Measurements from ENCODE around the gene RALGDS. TPM values are rescaled to one million over a fixed set of nuclear protein-coding genes. Genes with fewer than 3 reads are reported as not detected.

Gene RALGDS
- total and polyA plus RNA-seq, 9 of the 15 experiments (the other 6 are each of a cell fraction or from before 2014, with no cell fraction given): 0.75 to 43.3 (median 27.1) TPM

DNA sequence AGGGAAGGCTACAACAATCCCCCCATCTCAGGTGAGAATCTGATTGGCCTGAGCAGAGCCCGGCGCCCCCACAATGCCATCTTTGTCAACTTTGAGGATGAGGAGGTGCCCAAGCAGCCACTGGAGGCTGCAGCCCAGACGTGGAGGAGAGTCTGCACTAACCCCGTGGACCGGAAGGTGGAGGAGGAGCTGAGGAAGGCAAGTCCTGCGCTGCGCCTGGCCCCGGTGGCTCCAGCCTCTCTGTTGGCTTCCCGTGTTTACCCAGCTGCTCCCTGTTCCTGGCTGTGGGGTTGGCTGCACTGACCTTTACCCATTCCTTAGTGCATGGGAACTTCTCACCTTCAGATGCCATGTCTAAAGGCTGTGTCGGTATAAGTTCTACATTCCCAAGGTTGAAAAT lies 70.3 kb downstream of the RALGDS start:
- H4K20me1 ChIP-seq (replicated peaks; ENCODE audit: control insufficient read depth, insufficient read depth, low read length): 0 out of 2 replicates have a peak, but pooled peaks cover 4% of the 10 kb centered on the region
- peaks cover 92% of the 10 kb centered on the region for H3K36me3 ChIP-seq (ENCODE audit: control insufficient read depth, insufficient read depth, low read length)

More for the DNA sequence above, 70.3 kb downstream of the RALGDS start:
- no peak overlapping the region for H2AFZ ChIP-seq (ENCODE audit: low read depth, low read length)
- ATAC-seq (no peak), FAIRE-seq (no peak), DNase-seq (ENCODE audit: extremely low read depth in 1 of 4, low spot score in 3 of 4) (no peak)
- no TSS peak for BruUV-seq (replicated peaks)
- intact Hi-C loops (cut with micrococcal nuclease) (no loop called here), in situ Hi-C loops (cut with MboI) (no loop called here)
- no peaks in the 10 kb centered on the region for H3K9me1 ChIP-seq (ENCODE audit: control insufficient read depth, insufficient read depth, low read length)
- TF ChIP-seq SRSF7 (optimal IDR thresholded peaks at IDR 0.05; ENCODE audit: low read depth, low read length) (no peak), PML (IDR thresholded peaks at IDR 0.05; ENCODE audit: low read length) (no peak), TGIF2 (CRISPR knock-in tag; IDR thresholded peaks at IDR 0.05) (no peak), ZFP91 (CRISPR knock-in tag; IDR thresholded peaks at IDR 0.05) (no peak), FOXK2 (conservative IDR thresholded peaks at IDR 0.05 in 1 of 2, IDR thresholded peaks at IDR 0.05 in 1 of 2; ENCODE audit: low read depth in 2 of 2) (no peak)
- no peaks in the 10 kb centered on the region for H3K9me3 ChIP-seq (replicated peaks; ENCODE audit: control insufficient read depth, insufficient read depth, low read depth, low read length)
- ChIA-PET CTCF (ENCODE audit: low intra/inter-chr PET ratio) (no interaction called here), POLR2A (interaction anchor here (1.8 kb wide), 1 partner anchor 20 kb away, joined by 5 read pairs; the partner anchor contains the start of gene GTF3C5)
- H3K4me3 ChIP-seq: no peak overlapping the region
- WGBS (ENCODE audit: insufficient coverage, low coverage, missing lambda C conversion rate): 87% methylated on average over 7 of the region's 10 CpGs
- H3K79me2 ChIP-seq (ENCODE audit: control insufficient read depth, insufficient read depth, low read length): no peaks in the 10 kb centered on the region
- H3K27me3 ChIP-seq (ENCODE audit: control insufficient read depth in 2 of 2, insufficient read depth in 2 of 2, low read length in 2 of 2): no peaks in the 10 kb centered on the region
- peaks cover 0 to 15% of the 10 kb centered on the region in 2 experiments; a peak in 2 of 5 replicates for H3K4me1 ChIP-seq (replicated peaks in 1 of 2; ENCODE audit: control insufficient read depth in 2 of 2, insufficient read depth in 2 of 2, low read length in 2 of 2)
- no peak overlapping the region for H3K4me2 ChIP-seq (ENCODE audit: insufficient read depth, low read length)
- H3K27ac ChIP-seq (ENCODE audit: extremely low read depth, low read depth, low read length): no peak overlapping the region
- H3K9ac ChIP-seq (ENCODE audit: insufficient read depth in 1 of 2, low read depth in 2 of 2, low read length in 2 of 2): peak overlapping the region in 1 of 2 experiments; percentile 52; a peak in 1 of 4 replicates
